HG03442 (cell line): Measurements from ENCODE around the gene CXCR6.

Experiments
- ATAC-seq: cut with Tn5 transposase; IDR thresholded peaks from one replicate; pipeline ENCODE4 v1.9.1; 2021; ENCODE audit warnings: mild to moderate bottlenecking, moderate library complexity; ENCODE audit not compliant: unreplicated experiment

The CXCR6 gene

GRCh38 chr3:45946875-45947274 is 3.6 kb downstream of the CXCR6 start:
- no peak for ATAC-seq

GRCh38 chr3:45947361-45947760 is 4.1 kb downstream of the CXCR6 start:
- ATAC-seq, result no peak

- ATAC-seq, result no peak
These were observed 5.1 kb downstream of the CXCR6 start for GRCh38 chr3:45948311-45948781.

- no peak for ATAC-seq
These were observed 5.6 kb downstream of the CXCR6 start for GRCh38 chr3:45948881-45949280.

GRCh38 chr3:45949432-45949831 is 6.2 kb downstream of the CXCR6 start:
- no peak for ATAC-seq

- ATAC-seq, result no peak
These were observed 6.9 kb downstream of the CXCR6 start for GRCh38 chr3:45950131-45950530.

GRCh38 chr3:45950686-45951600 is 7.7 kb downstream of the CXCR6 start:
- ATAC-seq, result no peak

GRCh38 chr3:45951946-45952345 is 8.7 kb downstream of the CXCR6 start:
- no peak for ATAC-seq

- no peak for ATAC-seq
These were observed 9.2 kb downstream of the CXCR6 start for GRCh38 chr3:45952456-45952855.

- ATAC-seq, result no peak
These were observed 10.3 kb downstream of the CXCR6 start for GRCh38 chr3:45953536-45953935.

GRCh38 chr3:45954306-45954705 is 11.0 kb downstream of the CXCR6 start:
- ATAC-seq, result no peak

GRCh38 chr3:45955017-45955647 is 11.9 kb downstream of the CXCR6 start:
- no peak for ATAC-seq

GRCh38 chr3:45955706-45956105 is 12.4 kb downstream of the CXCR6 start:
- ATAC-seq, result no peak

GRCh38 chr3:45957586-45957985 is 14.3 kb downstream of the CXCR6 start:
- ATAC-seq, result no peak

- no peak for ATAC-seq
These were observed 15.1 kb downstream of the CXCR6 start for GRCh38 chr3:45958321-45958791.

- no peak for ATAC-seq
These were observed 15.9 kb downstream of the CXCR6 start for GRCh38 chr3:45959201-45959600.

- ATAC-seq, result no peak
These were observed 17.0 kb downstream of the CXCR6 start for GRCh38 chr3:45960289-45960688.

- ATAC-seq, result no peak
These were observed 18.8 kb downstream of the CXCR6 start for GRCh38 chr3:45962033-45962432.

- peak; percentile 73 for ATAC-seq
These were observed 20.9 kb downstream of the CXCR6 start for GRCh38 chr3:45964139-45964538.

- no peak for ATAC-seq
These were observed 22.0 kb downstream of the CXCR6 start for GRCh38 chr3:45965253-45965652.

GRCh38 chr3:45965653-45966052 is 22.4 kb downstream of the CXCR6 start:
- ATAC-seq, result no peak

GRCh38 chr3:45966371-45966791 is 23.1 kb downstream of the CXCR6 start:
- ATAC-seq, result no peak
